Measurements from ENCODE around the gene MAPKAP1.

DNA sequence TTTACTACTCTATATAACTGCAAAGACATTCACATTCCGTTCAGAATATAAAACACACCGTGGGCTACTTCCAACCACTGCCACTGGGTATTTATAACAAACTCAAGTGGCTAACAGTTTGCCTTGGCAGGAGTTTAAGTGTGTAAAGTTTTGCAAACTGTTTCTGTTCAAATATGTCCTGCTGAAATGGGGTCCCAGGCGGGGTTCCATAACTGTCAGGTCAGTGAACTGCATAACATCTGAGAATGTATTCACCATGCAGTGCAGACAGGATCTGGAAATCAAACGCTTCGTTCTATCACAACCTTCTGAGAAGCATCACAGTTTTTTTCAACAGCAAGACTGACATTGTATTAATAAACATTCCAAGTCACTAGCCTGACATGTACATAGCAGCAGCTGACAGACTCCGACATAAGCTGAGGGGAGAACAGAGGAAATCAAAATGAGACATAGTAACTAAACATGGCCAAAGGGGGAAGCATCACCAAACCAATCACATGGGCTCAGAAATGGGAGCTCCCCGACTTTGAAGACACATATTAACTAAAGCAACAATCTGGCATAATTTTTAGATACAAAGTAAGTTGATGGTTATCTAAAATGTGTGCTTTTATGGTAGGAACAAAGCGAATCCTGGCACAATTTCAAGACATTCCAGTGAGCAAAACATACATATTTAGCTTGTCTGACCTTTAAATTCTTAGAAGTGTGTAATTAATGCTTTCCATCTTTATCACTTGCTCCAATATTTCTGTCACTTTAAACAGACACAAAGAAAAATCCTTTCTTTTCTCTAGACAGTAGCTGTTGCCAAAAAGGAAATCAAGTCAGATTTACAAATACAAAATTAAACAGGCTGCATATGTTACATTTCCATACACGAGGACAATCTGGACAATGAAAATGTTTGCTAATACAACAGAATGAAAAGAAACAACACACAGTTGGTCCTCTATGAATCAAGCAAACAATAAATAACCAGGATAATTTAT lies 156.8 kb downstream of the MAPKAP1 start:
- TF ChIP-seq, protein P1, sequence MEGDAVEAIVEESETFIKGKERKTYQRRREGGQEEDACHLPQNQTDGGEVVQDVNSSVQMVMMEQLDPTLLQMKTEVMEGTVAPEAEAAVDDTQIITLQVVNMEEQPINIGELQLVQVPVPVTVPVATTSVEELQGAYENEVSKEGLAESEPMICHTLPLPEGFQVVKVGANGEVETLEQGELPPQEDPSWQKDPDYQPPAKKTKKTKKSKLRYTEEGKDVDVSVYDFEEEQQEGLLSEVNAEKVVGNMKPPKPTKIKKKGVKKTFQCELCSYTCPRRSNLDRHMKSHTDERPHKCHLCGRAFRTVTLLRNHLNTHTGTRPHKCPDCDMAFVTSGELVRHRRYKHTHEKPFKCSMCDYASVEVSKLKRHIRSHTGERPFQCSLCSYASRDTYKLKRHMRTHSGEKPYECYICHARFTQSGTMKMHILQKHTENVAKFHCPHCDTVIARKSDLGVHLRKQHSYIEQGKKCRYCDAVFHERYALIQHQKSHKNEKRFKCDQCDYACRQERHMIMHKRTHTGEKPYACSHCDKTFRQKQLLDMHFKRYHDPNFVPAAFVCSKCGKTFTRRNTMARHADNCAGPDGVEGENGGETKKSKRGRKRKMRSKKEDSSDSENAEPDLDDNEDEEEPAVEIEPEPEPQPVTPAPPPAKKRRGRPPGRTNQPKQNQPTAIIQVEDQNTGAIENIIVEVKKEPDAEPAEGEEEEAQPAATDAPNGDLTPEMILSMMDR (conservative IDR thresholded peaks at IDR 0.05 in 1 of 2, IDR thresholded peaks at IDR 0.05 in 1 of 2; ENCODE audit: extremely low read depth in 1 of 2, insufficient read depth in 1 of 2, low read depth in 1 of 2, low read length in 2 of 2): no peak
- TF ChIP-seq EZH2 (IDR thresholded peaks at IDR 0.05; ENCODE audit: borderline replicate concordance, low read length): no peak

Measured in mammary epithelial cell (primary cell).